Epithelial cell of esophagus (primary cell): Measurements from ENCODE around the gene CLSTN2.
A peak's percentile ranks its signal among the peaks of the same experiment; 100 is the strongest.

Experiments used
- DNase-seq: peaks from one replicate; pipeline ENCODE4 v3.0.0; 2010; ENCODE audit warnings: low read depth
- H3K4me3 ChIP-seq: 2 replicates; pipeline ENCODE4 v1.5.1; 2011; ENCODE audit warnings: mild to moderate bottlenecking, low read length, control low read depth
- TF ChIP-seq, protein P1 (sequence below): IDR thresholded peaks from 2 replicates; pipeline ENCODE4 v1.5.1; 2011; ENCODE audit warnings: low read depth, mild to moderate bottlenecking, low read length, control low read depth, inconsistent platforms; ENCODE audit not compliant: insufficient read depth; ENCODE audit errors: missing control alignments

Gene CLSTN2

GRCh38 chr3:140089403-140090072, 154.6 kb downstream of the CLSTN2 start:
- no peak for DNase-seq
- TF ChIP-seq, protein P1, sequence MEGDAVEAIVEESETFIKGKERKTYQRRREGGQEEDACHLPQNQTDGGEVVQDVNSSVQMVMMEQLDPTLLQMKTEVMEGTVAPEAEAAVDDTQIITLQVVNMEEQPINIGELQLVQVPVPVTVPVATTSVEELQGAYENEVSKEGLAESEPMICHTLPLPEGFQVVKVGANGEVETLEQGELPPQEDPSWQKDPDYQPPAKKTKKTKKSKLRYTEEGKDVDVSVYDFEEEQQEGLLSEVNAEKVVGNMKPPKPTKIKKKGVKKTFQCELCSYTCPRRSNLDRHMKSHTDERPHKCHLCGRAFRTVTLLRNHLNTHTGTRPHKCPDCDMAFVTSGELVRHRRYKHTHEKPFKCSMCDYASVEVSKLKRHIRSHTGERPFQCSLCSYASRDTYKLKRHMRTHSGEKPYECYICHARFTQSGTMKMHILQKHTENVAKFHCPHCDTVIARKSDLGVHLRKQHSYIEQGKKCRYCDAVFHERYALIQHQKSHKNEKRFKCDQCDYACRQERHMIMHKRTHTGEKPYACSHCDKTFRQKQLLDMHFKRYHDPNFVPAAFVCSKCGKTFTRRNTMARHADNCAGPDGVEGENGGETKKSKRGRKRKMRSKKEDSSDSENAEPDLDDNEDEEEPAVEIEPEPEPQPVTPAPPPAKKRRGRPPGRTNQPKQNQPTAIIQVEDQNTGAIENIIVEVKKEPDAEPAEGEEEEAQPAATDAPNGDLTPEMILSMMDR = no peak
- no peak overlapping the region for H3K4me3 ChIP-seq

DNA sequence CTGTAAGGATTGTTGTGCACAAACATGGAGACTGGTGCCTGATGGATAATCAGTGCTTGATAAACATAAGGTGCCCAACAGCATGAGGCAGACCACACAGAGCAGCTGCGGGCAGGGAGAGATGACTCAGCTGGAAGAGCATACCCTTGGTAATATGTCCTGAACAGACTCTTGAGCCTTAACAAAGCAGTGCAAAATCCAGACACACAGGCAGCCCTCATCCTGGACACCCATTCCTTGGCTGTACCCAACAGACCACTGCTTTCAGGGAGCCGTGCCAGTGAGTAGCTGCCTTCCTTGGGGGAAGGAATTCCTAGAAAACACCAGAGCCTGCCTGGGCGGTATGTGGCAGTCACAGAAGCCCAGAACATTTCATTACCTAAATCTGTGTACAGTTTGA, 156.2 kb downstream of the CLSTN2 start:
- TF ChIP-seq, protein P1 = no peak
- no peak overlapping the region for H3K4me3 ChIP-seq
- DNase-seq = no peak

- H3K4me3 ChIP-seq = no peak overlapping the region
- no peak for DNase-seq
- TF ChIP-seq, protein P1 = no peak
Observed at GRCh38 chr3:140092848-140093536, 158.0 kb downstream of the CLSTN2 start.

GRCh38 chr3:140093742-140094141, 158.8 kb downstream of the CLSTN2 start:
- TF ChIP-seq, protein P1 = no peak
- H3K4me3 ChIP-seq = no peak overlapping the region
- DNase-seq = peak; percentile 53

DNA sequence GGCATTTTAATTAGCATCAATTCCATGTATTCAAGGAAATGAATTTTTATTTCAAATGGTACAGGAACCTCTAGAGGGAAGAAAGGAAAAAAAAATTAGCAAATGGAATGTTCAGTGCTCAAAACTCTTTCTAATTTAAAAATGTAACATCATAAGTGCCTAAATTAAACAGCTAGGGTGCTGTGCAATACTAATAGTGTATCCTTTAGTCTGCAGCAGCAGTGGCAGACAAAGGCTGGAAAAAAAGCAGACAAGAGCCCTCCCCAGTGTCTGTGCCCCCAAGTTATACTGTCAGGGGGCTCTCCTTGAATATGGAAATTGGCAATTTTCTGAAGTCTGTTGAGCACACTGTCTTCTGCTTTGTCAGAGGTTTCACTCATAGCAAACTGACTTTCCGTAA, 159.5 kb downstream of the CLSTN2 start:
- DNase-seq = no peak
- TF ChIP-seq, protein P1 = no peak
- no peak overlapping the region for H3K4me3 ChIP-seq

GRCh38 chr3:140096037-140096436, 161.1 kb downstream of the CLSTN2 start:
- no peak overlapping the region for H3K4me3 ChIP-seq
- TF ChIP-seq, protein P1 = no peak
- no peak for DNase-seq
